Measurements from ENCODE around the gene OR1F1. TPM values are rescaled to one million over a fixed set of nuclear protein-coding genes. Genes with fewer than 3 reads are reported as not detected.
"Not testable (repeated sequence)": the region's sequence is repeated elsewhere in the genome, so short reads cannot be mapped to it uniquely, and the experiment has no call there.

The OR1F1 gene
- total and polyA plus RNA-seq, 12 donors: not detected

DNA sequence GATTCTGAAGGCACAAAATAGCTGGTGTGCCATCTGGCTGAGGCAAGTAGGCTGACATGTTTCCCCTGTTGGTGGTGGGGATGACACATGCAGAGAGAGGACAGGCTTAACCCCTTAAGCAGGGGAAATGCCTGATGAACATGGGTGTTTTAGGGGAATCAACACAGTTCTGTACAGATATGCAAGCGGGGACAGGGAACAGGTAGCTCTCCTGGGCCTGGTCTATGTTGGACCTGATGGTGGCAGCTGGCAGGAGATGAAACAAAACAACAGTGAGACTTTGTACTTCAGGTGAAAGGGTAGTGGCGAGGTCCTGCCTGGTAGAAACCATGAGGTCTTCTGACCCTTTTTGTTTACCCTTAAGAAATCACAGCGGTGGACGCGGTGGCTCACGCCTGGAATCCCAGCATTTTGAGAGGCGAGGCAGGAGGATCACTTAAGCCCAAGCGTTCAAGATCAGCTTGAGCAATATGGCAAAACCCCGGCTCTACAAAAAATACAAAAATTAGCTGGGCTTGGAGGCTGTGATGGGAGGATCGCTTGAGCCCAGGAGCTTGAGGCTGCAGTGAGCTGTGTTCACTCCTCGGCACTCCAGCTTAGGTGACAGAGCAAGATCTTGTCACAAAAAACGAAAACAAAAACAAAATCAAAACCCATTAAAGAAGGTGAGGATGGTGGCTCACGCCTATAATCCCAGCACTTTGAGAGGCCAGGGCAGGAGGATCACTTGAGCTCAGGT lies 10.5 kb downstream of the OR1F1 start:
- H3K27me3 ChIP-seq: peaks cover 3 to 71% (median 52%) of the 10 kb centered on the region in 7 donors
- ATAC-seq: no peak
- intact Hi-C loops (cut with DNase I): no loop called here

DNA sequence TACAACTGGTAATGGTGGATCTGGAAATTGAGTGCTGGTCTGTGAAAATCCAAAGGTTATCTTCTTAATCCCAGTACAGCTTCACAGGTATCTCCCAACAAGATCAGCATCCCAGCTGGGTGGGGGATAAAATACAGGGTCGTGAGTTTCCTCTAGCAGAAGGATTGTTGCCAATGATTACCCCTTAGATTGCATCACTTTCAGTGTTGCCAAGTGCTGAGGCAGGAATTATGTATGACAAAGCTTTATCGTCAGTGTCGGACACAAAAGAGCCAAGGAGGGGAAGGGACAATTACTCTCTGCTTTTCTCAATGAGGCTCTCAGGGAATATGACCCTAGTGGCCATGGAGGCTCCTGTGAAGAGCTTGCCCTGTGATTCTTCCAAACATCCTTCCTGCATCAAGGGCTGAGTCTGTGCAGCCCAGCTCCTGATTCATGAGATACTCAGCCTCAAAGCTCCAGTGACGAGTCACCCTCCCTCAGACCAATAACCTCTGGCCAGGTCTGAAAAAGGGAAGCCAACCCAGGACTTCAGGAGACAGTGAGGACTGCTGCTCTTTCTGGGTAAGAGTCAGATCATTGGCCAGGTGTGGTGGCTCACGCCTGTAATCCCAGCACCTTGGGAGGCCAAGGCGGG lies 15.0 kb downstream of the OR1F1 start:
- Histone ChIP-seq H3K27me3 (peaks cover 0 to 40% (median 15%) of the 10 kb centered on the region in 7 donors), H3K4me3 (no peak overlapping the region), H3K4me1 (no peaks in the 10 kb centered on the region), H3K36me3 (no peaks in the 10 kb centered on the region), H3K27ac (no peak overlapping the region), H3K9me3 (peaks cover 0 to 46% (median 11%) of the 10 kb centered on the region in 11 donors)
- DNase-seq (no peak), ATAC-seq (no peak)
- intact Hi-C loops (cut with DNase I): loop anchor here in 1 of 10 donors (10.0 kb wide), 1 partner anchor 62 kb away; no protein-coding TSS in a partner anchor
- TF ChIP-seq, protein P1, sequence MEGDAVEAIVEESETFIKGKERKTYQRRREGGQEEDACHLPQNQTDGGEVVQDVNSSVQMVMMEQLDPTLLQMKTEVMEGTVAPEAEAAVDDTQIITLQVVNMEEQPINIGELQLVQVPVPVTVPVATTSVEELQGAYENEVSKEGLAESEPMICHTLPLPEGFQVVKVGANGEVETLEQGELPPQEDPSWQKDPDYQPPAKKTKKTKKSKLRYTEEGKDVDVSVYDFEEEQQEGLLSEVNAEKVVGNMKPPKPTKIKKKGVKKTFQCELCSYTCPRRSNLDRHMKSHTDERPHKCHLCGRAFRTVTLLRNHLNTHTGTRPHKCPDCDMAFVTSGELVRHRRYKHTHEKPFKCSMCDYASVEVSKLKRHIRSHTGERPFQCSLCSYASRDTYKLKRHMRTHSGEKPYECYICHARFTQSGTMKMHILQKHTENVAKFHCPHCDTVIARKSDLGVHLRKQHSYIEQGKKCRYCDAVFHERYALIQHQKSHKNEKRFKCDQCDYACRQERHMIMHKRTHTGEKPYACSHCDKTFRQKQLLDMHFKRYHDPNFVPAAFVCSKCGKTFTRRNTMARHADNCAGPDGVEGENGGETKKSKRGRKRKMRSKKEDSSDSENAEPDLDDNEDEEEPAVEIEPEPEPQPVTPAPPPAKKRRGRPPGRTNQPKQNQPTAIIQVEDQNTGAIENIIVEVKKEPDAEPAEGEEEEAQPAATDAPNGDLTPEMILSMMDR (IDR thresholded peaks at IDR 0.05): no peak
- WGBS, 2 donors: 68 to 70% methylated on average over 6 of the region's 6 CpGs

More for the DNA sequence above, 10.5 kb downstream of the OR1F1 start:
- H3K36me3 ChIP-seq: no peaks in the 10 kb centered on the region
- no peak overlapping the region for H3K4me3 ChIP-seq
- TF ChIP-seq, protein P1 (IDR thresholded peaks at IDR 0.05): no peak
- H3K27ac ChIP-seq: no peak overlapping the region
- DNase-seq: no peak
- H3K9me3 ChIP-seq: peaks cover 0 to 8% (median 0%) of the 10 kb centered on the region in 11 donors
- no peaks in the 10 kb centered on the region for H3K4me1 ChIP-seq
- 72 to 80% methylated on average over 13 of the region's 13 CpGs for WGBS, 2 donors

DNA sequence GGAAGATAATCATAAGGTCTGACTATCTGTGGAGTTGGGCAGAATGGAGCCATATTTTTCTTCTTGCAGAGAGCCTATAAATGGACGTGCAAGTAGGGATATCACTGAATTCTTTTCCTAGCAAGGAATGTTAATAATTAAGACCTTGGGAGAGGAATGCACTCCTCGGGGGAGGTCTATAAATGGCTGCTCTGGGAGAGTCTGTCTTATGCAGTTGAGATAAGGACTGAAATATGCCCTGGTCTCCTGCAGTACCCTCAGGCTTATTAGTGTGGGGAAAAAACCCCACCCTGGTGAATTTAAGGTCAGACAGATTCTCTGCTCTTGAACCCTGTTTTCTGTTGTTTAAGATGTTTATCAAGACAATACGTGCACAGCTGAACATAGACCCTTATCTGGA lies 17.9 kb downstream of the OR1F1 start:
- WGBS, 2 donors: 59 to 61% methylated on average over 3 of the region's 3 CpGs
- Histone ChIP-seq H3K9me3 (peaks cover 0 to 42% (median 11%) of the 10 kb centered on the region in 11 donors), H3K27me3 (peaks cover 0 to 25% (median 10%) of the 10 kb centered on the region in 7 donors)
- H3K4me1 ChIP-seq, H3K36me3 ChIP-seq, ATAC-seq, H3K4me3 ChIP-seq, DNase-seq, H3K27ac ChIP-seq: not testable (repeated sequence)
- intact Hi-C loops (cut with DNase I): loop anchor here in 1 of 10 donors (10.0 kb wide), 1 partner anchor 59 kb away; no protein-coding TSS in a partner anchor

DNA sequence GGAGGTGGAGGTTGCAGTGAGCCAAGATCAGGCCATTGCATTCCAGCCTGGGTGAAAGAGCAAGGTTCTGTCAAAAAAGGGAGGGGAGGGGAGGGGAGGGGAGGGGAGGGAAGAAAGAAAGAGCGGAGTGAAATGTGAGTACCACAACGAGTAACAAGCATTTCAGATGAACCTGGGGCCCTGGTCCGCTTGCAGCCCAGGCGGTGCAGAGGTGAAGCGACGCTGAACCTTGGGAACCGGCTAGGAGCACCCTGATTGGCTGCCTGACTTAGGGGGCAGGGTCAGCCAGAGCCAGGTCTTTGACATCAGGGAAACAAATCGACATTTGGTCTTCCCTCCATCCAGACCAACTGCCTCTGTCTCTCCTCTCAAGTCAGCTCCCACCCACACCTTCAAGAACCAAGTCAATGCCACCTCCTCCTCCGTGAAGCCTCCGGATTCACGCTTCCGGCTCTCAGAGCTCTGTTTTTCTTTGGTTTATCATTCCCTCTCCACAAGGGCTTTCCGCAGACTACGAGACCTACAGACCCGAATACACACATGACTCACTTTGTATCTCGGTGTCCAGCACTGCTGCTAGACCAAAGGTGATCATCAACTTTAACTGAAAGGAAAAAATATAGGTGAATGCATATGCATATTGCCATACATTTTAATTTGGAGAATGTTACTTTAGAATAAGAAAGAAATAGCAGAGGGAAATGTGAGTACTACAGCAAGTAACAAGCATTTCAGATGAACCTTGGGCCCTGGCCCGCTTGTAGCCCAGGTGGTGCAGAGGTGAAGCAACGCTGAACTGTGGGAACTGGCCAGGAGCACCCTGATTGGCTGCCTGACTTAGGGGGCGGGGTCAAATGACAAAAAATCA lies 19.3 kb downstream of the OR1F1 start:
- Histone ChIP-seq H3K27ac (no peak overlapping the region), H3K4me1 (no peaks in the 10 kb centered on the region), H3K27me3 (peaks cover 0 to 26% (median 10%) of the 10 kb centered on the region in 7 donors), H3K36me3 (no peaks in the 10 kb centered on the region), H3K4me3 (no peak overlapping the region), H3K9me3 (peaks cover 0 to 42% (median 11%) of the 10 kb centered on the region in 11 donors)
- DNase-seq (no peak), ATAC-seq (no peak)
- TF ChIP-seq, protein P1 (IDR thresholded peaks at IDR 0.05): no peak
- 69 to 74% methylated on average over 19 of the region's 19 CpGs for WGBS, 2 donors
- intact Hi-C loops (cut with DNase I): loop anchor here in 1 of 10 donors (10.0 kb wide), 1 partner anchor 57 kb away; no protein-coding TSS in a partner anchor

Measured in heart right ventricle (tissue), 16 donors.